GM12875 (cell line): ENCODE data around the gene ARHGEF17.

ENCODE experiments used
- H3K4me3 ChIP-seq: one replicate; pipeline ENCODE4 v1.5.1; 2011; ENCODE audit warnings: low read depth, low read length, control low read depth
- TF ChIP-seq, protein P1 (sequence below): IDR thresholded peaks from 2 replicates; pipeline ENCODE4 v1.5.1; 2011; ENCODE audit warnings: low read depth, mild to moderate bottlenecking, control low read depth, inconsistent platforms, low read length, moderate library complexity, borderline replicate concordance; ENCODE audit not compliant: insufficient read depth

ARHGEF17 gene

GRCh38 chr11:73283276-73284000, 24.6 kb upstream of the ARHGEF17 start:
- TF ChIP-seq, protein P1, sequence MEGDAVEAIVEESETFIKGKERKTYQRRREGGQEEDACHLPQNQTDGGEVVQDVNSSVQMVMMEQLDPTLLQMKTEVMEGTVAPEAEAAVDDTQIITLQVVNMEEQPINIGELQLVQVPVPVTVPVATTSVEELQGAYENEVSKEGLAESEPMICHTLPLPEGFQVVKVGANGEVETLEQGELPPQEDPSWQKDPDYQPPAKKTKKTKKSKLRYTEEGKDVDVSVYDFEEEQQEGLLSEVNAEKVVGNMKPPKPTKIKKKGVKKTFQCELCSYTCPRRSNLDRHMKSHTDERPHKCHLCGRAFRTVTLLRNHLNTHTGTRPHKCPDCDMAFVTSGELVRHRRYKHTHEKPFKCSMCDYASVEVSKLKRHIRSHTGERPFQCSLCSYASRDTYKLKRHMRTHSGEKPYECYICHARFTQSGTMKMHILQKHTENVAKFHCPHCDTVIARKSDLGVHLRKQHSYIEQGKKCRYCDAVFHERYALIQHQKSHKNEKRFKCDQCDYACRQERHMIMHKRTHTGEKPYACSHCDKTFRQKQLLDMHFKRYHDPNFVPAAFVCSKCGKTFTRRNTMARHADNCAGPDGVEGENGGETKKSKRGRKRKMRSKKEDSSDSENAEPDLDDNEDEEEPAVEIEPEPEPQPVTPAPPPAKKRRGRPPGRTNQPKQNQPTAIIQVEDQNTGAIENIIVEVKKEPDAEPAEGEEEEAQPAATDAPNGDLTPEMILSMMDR: no peak

DNA sequence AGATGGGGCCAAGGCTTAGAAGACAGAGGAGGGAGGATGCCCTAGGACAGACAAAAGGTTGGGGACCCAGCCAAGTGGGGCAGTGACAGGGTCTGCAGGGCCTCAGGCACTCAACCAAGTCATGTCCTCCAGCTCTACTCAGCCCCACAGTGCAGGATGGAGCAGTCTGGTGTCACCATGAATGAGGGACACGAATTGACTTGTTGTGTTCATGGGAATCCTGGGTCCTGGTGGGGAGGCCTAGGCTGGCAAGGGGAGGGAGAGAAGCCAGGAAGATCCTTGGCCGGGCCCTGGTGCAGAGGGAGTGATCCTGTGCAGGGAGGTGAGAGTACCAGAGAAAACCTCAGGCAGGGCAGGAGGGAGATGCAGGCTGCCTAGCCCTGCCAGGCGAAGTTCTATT, 24.0 kb upstream of the ARHGEF17 start:
- TF ChIP-seq, protein P1: no peak
- no peak overlapping the region for H3K4me3 ChIP-seq

More at GRCh38 chr11:73283276-73284000, 24.6 kb upstream of the ARHGEF17 start:
- H3K4me3 ChIP-seq: no peak overlapping the region

DNA sequence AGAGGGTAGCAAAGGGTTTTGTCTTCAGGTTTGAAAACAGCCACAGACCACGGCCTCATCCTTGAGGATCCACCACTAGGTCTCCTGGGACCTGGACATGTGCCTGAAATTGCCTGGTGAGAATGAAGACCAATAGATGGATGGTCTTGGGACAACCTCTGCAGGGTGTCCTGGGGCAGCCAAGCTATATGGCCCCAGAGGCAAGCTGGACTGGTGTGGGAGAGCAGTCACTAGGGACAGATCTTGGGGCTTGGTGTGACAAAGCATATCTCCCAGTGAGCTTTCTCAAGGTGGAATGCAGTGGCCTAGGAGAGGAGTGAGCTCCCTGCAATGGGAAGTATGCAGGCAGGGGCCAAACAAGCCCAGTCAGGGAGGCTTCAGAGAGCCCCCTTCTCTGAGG, 22.4 kb upstream of the ARHGEF17 start:
- TF ChIP-seq, protein P1: no peak

GRCh38 chr11:73286240-73286810, 21.8 kb upstream of the ARHGEF17 start:
- TF ChIP-seq, protein P1: no peak
- no peak overlapping the region for H3K4me3 ChIP-seq

More for the DNA sequence above, 22.4 kb upstream of the ARHGEF17 start:
- H3K4me3 ChIP-seq: no peak overlapping the region

DNA sequence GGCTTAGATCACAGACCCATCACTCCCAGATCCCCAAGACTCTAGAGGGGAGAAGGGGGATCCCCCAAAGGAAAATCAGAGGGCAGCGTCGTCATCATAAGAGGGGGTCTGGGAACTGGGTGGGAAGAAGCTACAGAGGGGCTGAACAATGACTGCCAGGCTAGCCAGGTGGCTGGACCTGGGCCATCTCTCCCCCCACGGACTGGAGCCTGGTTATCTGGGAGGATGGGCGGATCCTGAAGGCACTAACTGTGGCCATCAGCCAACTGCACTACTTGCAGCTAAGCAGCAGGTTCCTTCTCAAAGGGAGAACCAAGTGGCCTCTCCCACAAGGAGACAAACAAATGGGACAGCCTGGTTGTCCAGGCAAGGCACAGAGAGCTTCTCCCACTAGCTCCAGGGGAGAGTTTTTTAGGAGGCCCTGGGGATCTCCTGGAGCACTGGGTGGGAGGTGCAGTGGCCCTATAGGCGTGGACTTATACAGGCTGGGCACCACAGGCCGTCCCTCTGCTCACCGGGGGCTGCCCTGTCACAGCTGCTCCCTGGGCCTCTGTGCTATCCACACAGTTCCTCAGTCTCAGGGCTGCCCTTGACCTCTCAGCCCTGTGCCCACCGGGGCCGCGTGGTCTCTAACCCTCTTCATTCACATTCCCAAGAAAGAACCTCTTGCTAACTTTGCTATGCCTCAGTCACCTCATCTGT, 20.5 kb upstream of the ARHGEF17 start:
- H3K4me3 ChIP-seq: no peak overlapping the region
- TF ChIP-seq, protein P1: no peak

- H3K4me3 ChIP-seq: no peak overlapping the region
- TF ChIP-seq, protein P1: no peak
Observed at GRCh38 chr11:73288192-73288872, 19.7 kb upstream of the ARHGEF17 start.
